T-cell (primary cell): ENCODE data around the gene OR2T8. TPM values are rescaled to one million over a fixed set of nuclear protein-coding genes. Genes with fewer than 3 reads are reported as not detected.

Experiments used
- ATAC-seq, 4 experiments: fragments of 200-7000 bp in 3 of 4; fragments of 150-1000 bp in 1 of 4; cut with Tn5 transposase; replicated peaks in 1 of 4; 1 replicate in 3 of 4; 2 replicates in 1 of 4; pipeline ENCODE4 v1.10.0; 2021; ENCODE audit warnings: moderate library complexity in 3 of 4, mild to moderate bottlenecking in 2 of 4, moderate number of reproducible peaks in 1 of 4
- CTCF ChIA-PET, 2 donors: fragments of 300-600 bp; sonication (Branson Sonifier 250); formaldehyde crosslinking; loops; one replicate each; lab custom pipeline; 2022; ENCODE audit warnings: antibody characterized with exemption in 2 of 2; lab: Charles Lee
- POLR2A ChIA-PET, 2 donors: fragments of 300-600 bp; sonication (Branson Sonifier 250); formaldehyde crosslinking; loops; one replicate each; lab custom pipeline; 2022; ENCODE audit warnings: antibody characterized with exemption in 2 of 2; lab: Charles Lee
- DNase-seq, 35 experiments: peaks; one replicate each; pipeline versions ENCODE4 v3.0.0 to v3.0.0-alpha.2; 2013 to 2023
- H3K27ac ChIP-seq: one replicate; pipeline ENCODE4 v1.5.1; 2013; ENCODE audit warnings: low read length
- H3K27me3 ChIP-seq, 2 experiments: replicated peaks in 1 of 2; 1 replicate in 1 of 2; 2 replicates in 1 of 2; pipeline versions ENCODE4 v1.6.1 to v1.7.0; 2013; ENCODE audit warnings: low read length in 1 of 2, mixed read lengths in 1 of 2; ENCODE audit not compliant: control insufficient read depth in 2 of 2, insufficient read depth in 2 of 2; ENCODE audit errors: extremely low read depth in 1 of 2
- H3K36me3 ChIP-seq, 2 donors: 1 replicate in 1 of 2; 2 replicates in 1 of 2; pipeline versions ENCODE4 v1.6.1 to v1.7.0; 2013; ENCODE audit warnings: low read length in 1 of 2; ENCODE audit not compliant: control insufficient read depth in 2 of 2, insufficient read depth in 1 of 2; ENCODE audit errors: extremely low read depth in 1 of 2
- H3K4me1 ChIP-seq, 2 experiments: 1 replicate in 1 of 2; 2 replicates in 1 of 2; pipeline versions ENCODE4 v1.6.1 to v1.7.0; 2013; ENCODE audit warnings: low read length in 2 of 2, mixed read lengths in 1 of 2; ENCODE audit not compliant: insufficient read depth in 2 of 2, control insufficient read depth in 1 of 2; ENCODE audit errors: extremely low read depth in 1 of 2
- H3K4me3 ChIP-seq, 2 donors: 1 replicate in 1 of 2; 2 replicates in 1 of 2; pipeline versions ENCODE4 v1.5.1 to v1.7.0; 2013; ENCODE audit warnings: mild to moderate bottlenecking in 2 of 2, low read length in 1 of 2, moderate library complexity in 1 of 2; ENCODE audit not compliant: control insufficient read depth in 1 of 2; ENCODE audit errors: extremely low read depth in 1 of 2
- H3K9me3 ChIP-seq: 2 replicates; pipeline ENCODE4 v1.7.0; 2013
- H3K27ac Mint-ChIP-seq, 2 donors: one replicate each; pipeline ENCODE4 v1.8.0; 2020 to 2021; ENCODE audit warnings: mild to moderate bottlenecking in 2 of 2, mixed read lengths in 2 of 2
- H3K27me3 Mint-ChIP-seq, 2 donors: one replicate each; pipeline ENCODE4 v1.8.0; 2021 to 2022; ENCODE audit warnings: mixed read lengths in 2 of 2
- H3K36me3 Mint-ChIP-seq: one replicate; pipeline ENCODE4 v1.8.0; 2021; ENCODE audit warnings: mixed read lengths
- H3K4me1 Mint-ChIP-seq, 3 donors: one replicate each; pipeline ENCODE4 v1.8.0; 2020 to 2022; ENCODE audit warnings: mixed read lengths in 3 of 3, mild to moderate bottlenecking in 1 of 3
- H3K4me3 Mint-ChIP-seq, 3 donors: one replicate each; pipeline ENCODE4 v1.8.0; 2020 to 2022; ENCODE audit warnings: mild to moderate bottlenecking in 3 of 3, mixed read lengths in 3 of 3, moderate library complexity in 3 of 3
- H3K9me3 Mint-ChIP-seq, 3 donors: one replicate each; pipeline ENCODE4 v1.8.0; 2020 to 2022; ENCODE audit warnings: mixed read lengths in 3 of 3
- WGBS: methylation state at CpG from one replicate; pipeline ENCODE4 v1.1.5; 2013; ENCODE audit warnings: missing lambda C conversion rate; ENCODE audit not compliant: insufficient coverage; 5-methylcytosine and 5-hydroxymethylcytosine counted together
- total RNA-seq, 35 experiments: library from RNA in 6 of 35; stranded (reverse) in 6 of 35; fragments of 120-200 nt in 1 of 35; gene quantifications; one replicate each; pipeline versions ENCODE4 v1.2.1 to v1.2.4 and lab custom pipeline; 2013 to 2026

Gene OR2T8
- total RNA-seq, 5 donors from 2014 or later (not counting 1 experiment from before 2014, with no cell fraction given) = not detected

DNA sequence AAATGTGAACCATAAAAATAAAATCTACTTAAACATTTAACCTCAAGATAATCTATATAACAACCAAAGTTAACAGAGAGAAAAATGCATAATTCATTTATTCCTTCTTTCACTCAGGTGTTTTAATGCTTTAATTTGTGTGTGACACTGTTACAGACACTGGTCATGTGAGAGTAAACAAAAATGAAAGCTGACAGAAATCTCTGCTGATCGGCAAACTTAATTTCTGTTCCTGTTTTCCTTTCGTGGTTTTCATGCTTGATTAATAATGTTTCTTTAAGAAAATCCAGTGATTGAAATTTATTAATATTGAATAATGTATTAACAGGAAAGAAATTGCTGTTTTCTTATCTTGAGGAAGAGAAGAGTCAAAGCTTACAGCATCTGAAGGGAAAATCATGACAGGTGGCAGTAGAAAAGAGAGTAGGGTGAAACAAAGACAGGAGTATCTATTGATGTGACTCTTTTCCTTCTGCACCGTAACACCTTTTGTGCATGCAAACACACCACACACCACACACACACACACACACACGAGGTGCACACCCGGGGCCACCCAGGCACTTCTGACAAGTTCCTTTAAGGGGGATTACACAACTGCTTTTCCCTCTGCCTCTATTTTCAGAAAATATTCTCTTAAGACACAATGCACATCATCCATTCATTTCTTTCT is 46.6 kb downstream of the OR2T8 start:
- no peak overlapping the region for H3K27ac ChIP-seq

More for the DNA sequence above, 46.6 kb downstream of the OR2T8 start:
- Histone ChIP-seq H3K36me3 (no peaks in the 10 kb centered on the region), H3K4me3 (no peak overlapping the region), H3K4me1 (no peaks in the 10 kb centered on the region), H3K27me3 (no peaks in the 10 kb centered on the region), H3K9me3 (no peaks in the 10 kb centered on the region)
- peaks cover 0 to 2% (median 0%) of the 10 kb centered on the region in 3 donors for H3K4me1 Mint-ChIP-seq
- no peak overlapping the region for H3K27ac Mint-ChIP-seq
- no peaks in the 10 kb centered on the region for H3K27me3 Mint-ChIP-seq
- POLR2A ChIA-PET = no interaction called here
- CTCF ChIA-PET = no interaction called here
- no peak overlapping the region for H3K4me3 Mint-ChIP-seq
- no peaks in the 10 kb centered on the region for H3K36me3 Mint-ChIP-seq
- ATAC-seq = no peak
- no peak for DNase-seq
- WGBS = 40% methylated on average over 1 of the region's 5 CpGs
- H3K9me3 Mint-ChIP-seq = peaks cover 0 to 9% (median 7%) of the 10 kb centered on the region in 3 donors

Other genes with a start within 250 kb of the OR2T8 start
- gene OR13G1, start 240.5 kb upstream of the OR2T8 start, total RNA-seq = not detected
- not detected for gene OR6F1, start 203.6 kb upstream of the OR2T8 start, total RNA-seq
- not detected for gene OR14K1, start 181.6 kb upstream of the OR2T8 start, total RNA-seq
- not detected for gene OR14A2, start 172.1 kb upstream of the OR2T8 start, total RNA-seq
- not detected for gene OR1C1, start 159.7 kb upstream of the OR2T8 start, total RNA-seq
- not detected for gene OR14A16, start 96.1 kb upstream of the OR2T8 start, total RNA-seq
- gene OR11L1, start 78.4 kb upstream of the OR2T8 start, total RNA-seq = not detected
- under 1 TPM; 0.21 to 0.65 (median 0.46) TPM for gene TRIM58, start 63.1 kb upstream of the OR2T8 start, total RNA-seq
- gene OR2W3, start 24.7 kb upstream of the OR2T8 start, total RNA-seq = not detected
- not detected for gene OR2AJ1, start 4.6 kb downstream of the OR2T8 start, total RNA-seq
- 1 to 10 TPM in 2 of 5 donors, not detected in 3; 1.2 TPM for gene OR2L8, start 28.6 kb downstream of the OR2T8 start, total RNA-seq
- gene OR2AK2, start 45.0 kb downstream of the OR2T8 start, total RNA-seq = under 1 TPM in 2 of 5 donors, not detected in 3; 0.33 to 0.49 TPM
- gene OR2L5, start 93.4 kb downstream of the OR2T8 start, total RNA-seq = under 1 TPM in 3 of 5 donors, not detected in 2; 0.09 to 0.25 (median 0.14) TPM
- gene OR2L2, start 109.8 kb downstream of the OR2T8 start, total RNA-seq = under 1 TPM; 0.06 to 0.43 (median 0.09) TPM
- not detected for gene OR2L3, start 126.6 kb downstream of the OR2T8 start, total RNA-seq
- gene OR2L13, start 174.9 kb downstream of the OR2T8 start, total RNA-seq = not detected
- gene OR2M5, start 224.9 kb downstream of the OR2T8 start, total RNA-seq = not detected